ENCODE data around the gene AHCTF1.
"Not testable (repeated sequence)": the region's sequence is repeated elsewhere in the genome, so short reads cannot be mapped to it uniquely, and the experiment has no call there.

The AHCTF1 gene

GRCh38 chr1:246919902-246920301 is 11.8 kb downstream of the AHCTF1 start:
- H3K4me3 ChIP-seq (ENCODE audit: low read depth, low read length), result no peak overlapping the region

DNA sequence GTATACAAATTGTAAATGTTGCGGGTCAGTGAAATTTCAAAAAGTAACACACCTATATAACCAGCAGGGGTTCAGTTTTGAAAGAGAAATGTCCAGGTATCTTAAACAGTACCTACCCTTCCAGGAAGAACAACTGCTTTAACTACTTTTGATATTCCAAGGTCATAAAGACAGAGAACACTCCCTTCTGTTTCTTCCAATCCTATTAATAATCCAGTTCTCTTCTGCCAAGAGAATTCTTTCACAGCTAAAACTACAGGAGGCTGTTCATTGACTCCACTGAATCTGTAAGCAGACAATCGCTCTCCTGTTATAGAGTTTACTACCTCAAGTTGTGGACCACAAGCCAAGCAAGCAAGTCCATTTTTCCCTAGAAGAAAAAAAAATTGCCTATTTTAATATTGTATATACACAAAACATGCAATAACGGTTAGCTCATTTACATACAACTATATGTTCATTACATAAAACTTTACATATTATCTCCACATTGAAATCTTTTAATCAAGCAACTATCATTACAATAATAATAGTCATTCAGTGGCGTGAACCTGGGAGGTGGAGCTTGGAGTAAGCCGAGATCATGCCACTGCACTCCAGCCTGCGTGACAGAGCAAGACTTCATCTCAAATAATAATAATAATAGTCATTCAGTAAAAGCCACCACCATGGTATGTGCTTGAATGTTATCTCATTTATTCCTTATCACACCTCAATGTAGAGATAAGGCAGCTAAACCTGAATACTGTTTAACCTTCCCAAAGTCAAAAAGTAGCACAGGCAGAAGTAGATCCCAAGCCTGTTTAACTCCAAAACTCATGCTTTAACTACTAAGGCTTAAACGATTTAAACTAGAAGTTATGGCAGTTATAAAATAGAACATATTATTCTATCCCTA is 15.5 kb downstream of the AHCTF1 start:
- H3K4me3 ChIP-seq (ENCODE audit: low read depth, low read length), result not testable (repeated sequence)

DNA sequence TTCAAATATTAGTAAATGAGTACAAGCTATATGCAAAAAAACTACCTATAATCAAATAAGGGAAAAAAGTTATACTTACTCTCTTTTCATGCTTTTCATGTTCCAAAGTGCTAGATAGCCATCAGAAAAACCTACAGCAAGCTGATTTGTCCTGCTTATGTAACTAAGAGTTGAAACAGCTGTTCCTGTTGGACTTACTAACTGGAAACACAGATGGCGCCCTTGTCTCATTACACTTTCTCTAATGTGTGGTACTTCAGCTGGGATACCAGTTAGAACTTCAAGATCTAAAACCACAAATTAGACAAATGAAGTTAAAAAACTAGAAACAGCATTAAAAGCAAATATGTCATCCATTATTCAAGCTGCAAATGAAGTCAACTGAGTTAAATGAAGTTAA is 24.3 kb downstream of the AHCTF1 start:
- no peak overlapping the region for H3K4me3 ChIP-seq (ENCODE audit: low read depth, low read length)

DNA sequence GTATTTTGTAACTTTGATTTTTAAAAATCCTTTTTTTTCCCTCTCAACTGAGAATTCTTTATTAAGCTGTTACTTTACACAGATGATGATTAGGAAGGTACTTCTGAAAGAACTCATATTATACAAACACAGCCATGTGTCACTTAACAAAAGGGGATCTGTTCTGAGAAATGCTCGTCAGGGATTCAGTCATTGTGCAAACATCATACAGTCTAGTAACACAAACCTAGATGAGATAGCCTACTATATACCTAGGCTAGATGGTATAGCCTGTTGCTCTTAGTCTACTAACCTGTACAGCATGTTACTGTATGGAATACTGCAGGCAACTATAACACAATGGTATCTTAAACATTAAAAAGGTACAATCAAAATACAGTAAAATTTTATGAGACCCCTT is 24.9 kb downstream of the AHCTF1 start:
- no peak overlapping the region for H3K4me3 ChIP-seq (ENCODE audit: low read depth, low read length)

GRCh38 chr1:246901874-246902273 is 29.9 kb downstream of the AHCTF1 start:
- no peak overlapping the region for H3K4me3 ChIP-seq (ENCODE audit: low read depth, low read length)

GRCh38 chr1:246897302-246897701 is 34.4 kb downstream of the AHCTF1 start:
- no peak overlapping the region for H3K4me3 ChIP-seq (ENCODE audit: low read depth, low read length)

- H3K4me3 ChIP-seq (ENCODE audit: low read depth, low read length), result no peak overlapping the region
Measured at GRCh38 chr1:246893191-246893939, 38.4 kb downstream of the AHCTF1 start.

GRCh38 chr1:246891105-246891504 is 40.6 kb downstream of the AHCTF1 start:
- no peak overlapping the region for H3K4me3 ChIP-seq (ENCODE audit: low read depth, low read length)

- H3K4me3 ChIP-seq (ENCODE audit: low read depth, low read length), result no peak overlapping the region
Measured at GRCh38 chr1:246888522-246888921, 43.2 kb downstream of the AHCTF1 start.

DNA sequence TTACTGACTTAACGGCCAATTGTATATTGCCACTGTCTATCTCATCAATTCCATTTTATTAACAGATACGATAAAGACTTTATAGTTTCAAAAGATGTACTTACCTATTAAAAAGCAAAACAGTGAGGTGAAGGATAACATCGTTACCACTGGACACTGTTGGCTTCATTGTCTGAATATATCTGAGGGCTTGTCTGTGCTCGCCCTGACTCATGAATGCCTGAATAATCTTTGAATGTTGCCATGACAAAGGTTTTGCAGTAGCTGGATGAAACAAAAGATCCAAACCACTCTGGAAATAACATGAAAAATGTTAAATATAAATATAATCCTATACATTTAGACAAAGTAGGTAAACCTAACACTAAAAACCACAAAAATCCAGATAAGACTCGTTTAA is 46.4 kb downstream of the AHCTF1 start:
- H3K4me3 ChIP-seq (ENCODE audit: low read depth, low read length), result not testable (repeated sequence)

DNA sequence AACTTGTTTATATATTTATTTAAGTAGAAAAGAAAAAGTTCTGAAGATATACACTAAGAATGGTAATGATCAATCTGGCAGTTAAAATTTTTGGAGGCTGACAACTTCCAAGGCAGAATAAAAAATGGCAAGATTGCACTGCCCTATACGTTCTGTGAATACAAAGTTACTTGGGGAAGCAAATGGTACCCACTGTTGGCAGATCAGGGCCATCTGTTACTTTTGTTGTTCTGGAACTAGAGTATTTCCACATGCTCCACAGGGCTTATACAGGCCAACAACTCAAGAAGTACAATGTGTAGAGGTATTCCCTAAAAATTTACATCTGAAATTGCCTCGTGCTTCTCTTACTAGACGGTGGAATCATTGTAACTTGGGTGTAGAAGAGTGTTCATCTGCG is 53.2 kb downstream of the AHCTF1 start:
- H3K4me3 ChIP-seq (ENCODE audit: low read depth, low read length), result no peak overlapping the region

DNA sequence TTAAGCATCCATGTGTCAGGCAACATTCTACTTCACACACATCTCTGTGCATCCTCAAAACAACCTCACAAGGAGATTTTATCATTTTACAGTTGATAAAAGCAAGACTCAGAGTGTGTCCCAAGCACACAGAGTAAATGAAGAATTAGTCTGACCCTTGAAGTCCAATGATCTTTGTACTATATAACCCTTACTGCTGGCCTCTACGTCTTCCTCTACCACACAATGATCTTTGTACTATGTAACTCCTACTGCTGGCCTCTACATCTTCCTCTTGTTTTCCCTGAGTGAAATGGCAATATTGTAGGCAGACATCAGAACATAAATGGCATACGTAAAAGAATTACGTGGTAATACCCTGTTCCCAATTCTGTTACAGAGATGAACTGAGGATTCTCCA is 55.3 kb downstream of the AHCTF1 start:
- no peak overlapping the region for H3K4me3 ChIP-seq (ENCODE audit: low read depth, low read length)

GRCh38 chr1:246875041-246876026 is 56.4 kb downstream of the AHCTF1 start:
- no peak overlapping the region for H3K4me3 ChIP-seq (ENCODE audit: low read depth, low read length)

- H3K4me3 ChIP-seq (ENCODE audit: low read depth, low read length), result no peak overlapping the region
Measured at GRCh38 chr1:246865921-246866320, 65.8 kb downstream of the AHCTF1 start.

- not testable (repeated sequence) for H3K4me3 ChIP-seq (ENCODE audit: low read depth, low read length)
Measured at GRCh38 chr1:246863791-246864190, 68.0 kb downstream of the AHCTF1 start.

DNA sequence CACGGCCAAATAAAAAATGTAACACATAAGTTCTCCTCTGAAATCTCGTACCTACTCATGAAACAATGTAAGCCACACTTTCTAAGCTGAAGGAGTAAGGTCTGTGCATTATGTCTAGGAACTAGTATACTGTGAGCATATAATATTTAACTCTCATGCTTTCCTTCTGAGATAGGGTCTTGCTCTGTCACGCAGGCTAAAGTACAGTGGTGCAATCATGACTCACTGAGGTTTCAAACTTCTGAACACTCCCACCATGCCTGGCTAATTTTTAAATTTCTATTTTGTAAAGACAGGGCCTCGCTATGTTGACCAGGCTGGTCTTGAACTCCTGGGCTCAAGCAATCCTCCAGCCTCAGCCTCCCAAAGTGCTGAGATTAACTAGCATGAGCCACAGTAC is 71.3 kb downstream of the AHCTF1 start:
- H3K4me3 ChIP-seq (ENCODE audit: low read depth, low read length), result no peak overlapping the region

DNA sequence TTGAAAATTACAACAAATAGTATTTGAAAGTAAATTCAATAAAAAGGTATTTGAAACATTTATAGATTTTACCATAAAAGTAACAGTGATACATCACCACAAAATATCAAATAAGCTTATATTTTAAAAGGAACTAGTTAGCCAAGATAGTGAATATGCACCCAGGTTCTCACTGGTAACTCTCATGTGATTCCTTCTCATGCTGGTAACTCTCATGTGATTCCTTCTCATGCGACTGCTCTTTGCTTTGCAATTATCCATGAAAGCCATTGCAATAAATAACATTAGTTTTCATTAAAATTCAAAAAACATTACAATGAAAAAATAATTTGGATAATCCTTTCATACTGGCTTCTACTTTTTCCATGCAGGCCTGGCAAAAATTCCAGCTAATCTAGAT is 75.4 kb downstream of the AHCTF1 start:
- H3K4me3 ChIP-seq (ENCODE audit: low read depth, low read length), result no peak overlapping the region

- H3K4me3 ChIP-seq (ENCODE audit: low read depth, low read length), result not testable (repeated sequence)
Measured at GRCh38 chr1:246850640-246851039, 81.1 kb downstream of the AHCTF1 start.

DNA sequence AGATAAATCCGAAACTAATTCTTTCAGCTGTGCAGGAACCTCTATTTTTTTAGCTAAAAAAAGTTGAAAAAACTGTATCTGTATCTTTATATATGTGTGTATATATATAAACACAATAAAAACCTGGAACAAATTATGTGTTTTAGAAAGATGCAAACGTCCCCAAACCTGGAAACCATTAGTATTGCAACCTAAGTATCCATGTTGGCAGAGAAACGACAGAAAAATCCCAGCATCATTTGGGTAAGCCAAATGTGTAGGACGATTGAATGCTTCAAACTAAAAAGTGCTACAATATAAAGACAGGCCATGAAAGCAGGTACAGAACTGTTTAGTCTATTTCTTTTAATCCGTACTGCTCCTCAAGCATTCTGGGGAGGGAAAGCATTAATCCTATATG is 87.9 kb downstream of the AHCTF1 start:
- H3K4me3 ChIP-seq (ENCODE audit: low read depth, low read length), result no peak overlapping the region

DNA sequence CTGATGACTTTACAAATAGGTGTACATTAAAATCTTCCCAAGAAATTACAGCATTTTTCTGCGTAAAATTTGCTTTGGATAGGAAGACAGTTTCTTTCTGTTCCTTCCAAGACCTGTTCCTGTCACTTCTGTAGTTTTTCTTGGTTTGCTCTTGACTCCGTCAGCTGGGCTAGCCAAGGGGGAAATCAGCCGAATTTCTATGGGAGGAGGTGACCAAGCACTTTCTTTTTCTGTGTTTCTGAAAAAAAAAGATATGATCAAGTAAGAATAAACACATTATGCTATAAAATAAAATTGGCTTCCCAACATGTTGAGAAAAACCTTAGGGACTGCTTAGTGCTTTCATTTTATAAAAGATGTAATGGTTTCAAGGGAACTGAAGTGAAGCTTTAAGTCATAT is 91.0 kb downstream of the AHCTF1 start:
- not testable (repeated sequence) for H3K4me3 ChIP-seq (ENCODE audit: low read depth, low read length)

DNA sequence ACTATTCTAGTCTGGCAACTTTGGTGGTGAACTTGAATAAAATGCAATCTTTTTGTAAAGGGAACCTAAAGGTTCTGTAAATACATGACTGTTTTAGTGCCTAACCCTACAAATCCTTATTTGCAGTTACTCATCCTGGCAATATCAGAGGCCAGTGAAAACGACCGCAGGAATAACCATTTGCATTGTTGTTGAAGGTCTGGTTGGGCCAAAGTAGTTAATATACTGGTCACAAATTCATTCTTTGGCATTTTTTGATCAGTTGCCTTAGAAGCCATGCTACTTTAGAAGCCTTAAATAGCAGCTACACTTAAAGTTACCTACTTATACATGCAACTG is 93.7 kb downstream of the AHCTF1 start:
- no peak overlapping the region for H3K4me3 ChIP-seq (ENCODE audit: low read depth, low read length)
